HL-60/S4 treated with phorbol 12-myristate 13-acetate at 8.2 ng/mL for 4 days and 3 days (cell line): ENCODE measurements around the gene OR2T35.
"Not testable (repeated sequence)": the region's sequence is repeated elsewhere in the genome, so short reads cannot be mapped to it uniquely, and the experiment has no call there.

Source experiments
- in situ Hi-C: fragments of 300-500 bp; cut with MboI; formaldehyde crosslinking; loops from 2 replicates; pipeline ENCODE4 v1.15.0; 2022; ENCODE audit warnings: low sequenced_read_pairs

The OR2T35 gene

GRCh38 chr1:248645178-248645577 is at the start of gene OR2T35:
TSS of gene OR2T35 (minus strand) at chr1:248645278. CDS start at chr1:248639258, 6,020 bp downstream.
- in situ Hi-C loops, result not testable (repeated sequence)

- in situ Hi-C loops, result no loop called here
Measured at GRCh38 chr1:248691567-248692155, 46.6 kb upstream of the OR2T35 start.

GRCh38 chr1:248688527-248689298 is 43.6 kb upstream of the OR2T35 start:
- in situ Hi-C loops, result no loop called here

- in situ Hi-C loops, result no loop called here
Measured at GRCh38 chr1:248686815-248687214, 41.7 kb upstream of the OR2T35 start.

GRCh38 chr1:248681651-248682050 is 36.6 kb upstream of the OR2T35 start:
- in situ Hi-C loops, result no loop called here

GRCh38 chr1:248670003-248670402 is 24.9 kb upstream of the OR2T35 start:
- in situ Hi-C loops, result no loop called here

- in situ Hi-C loops, result not testable (repeated sequence)
Measured at GRCh38 chr1:248663453-248664328, 18.6 kb upstream of the OR2T35 start.

GRCh38 chr1:248656797-248657196 is 11.7 kb upstream of the OR2T35 start:
- in situ Hi-C loops, result loop anchor here (10.0 kb wide), 1 partner anchor 212 kb away; the partner anchor contains the start of gene OR2T2

GRCh38 chr1:248655354-248655753 is 10.3 kb upstream of the OR2T35 start, which contains the start of gene OR2T27:
TSS of gene OR2T27 (minus strand) at chr1:248655528. CDS start at chr1:248650884, 4,644 bp downstream.
- in situ Hi-C loops, result loop anchor here (10.0 kb wide), 1 partner anchor 211 kb away; the partner anchor contains the start of gene OR2T2

- in situ Hi-C loops, result not testable (repeated sequence)
Measured at GRCh38 chr1:248648770-248649536, 3.9 kb upstream of the OR2T35 start.

GRCh38 chr1:248642971-248643651 is 2.0 kb downstream of the OR2T35 start:
- in situ Hi-C loops, result not testable (repeated sequence)

- in situ Hi-C loops, result not testable (repeated sequence)
Measured at GRCh38 chr1:248641583-248641982, 3.5 kb downstream of the OR2T35 start.

GRCh38 chr1:248640906-248641305 is 4.2 kb downstream of the OR2T35 start:
- in situ Hi-C loops, result not testable (repeated sequence)

- in situ Hi-C loops, result not testable (repeated sequence)
Measured at GRCh38 chr1:248639652-248640051, 5.4 kb downstream of the OR2T35 start.

GRCh38 chr1:248636612-248637011 is 8.5 kb downstream of the OR2T35 start:
- in situ Hi-C loops, result not testable (repeated sequence)

GRCh38 chr1:248634991-248635390 is 10.1 kb downstream of the OR2T35 start, which contains the start of gene OR2T11:
TSS of gene OR2T11 (minus strand) at chr1:248635091. CDS start at chr1:248627128, 7,963 bp downstream.
- in situ Hi-C loops, result not testable (repeated sequence)

- in situ Hi-C loops, result no loop called here
Measured at GRCh38 chr1:248631354-248632008, 13.6 kb downstream of the OR2T35 start.

- in situ Hi-C loops, result no loop called here
Measured at GRCh38 chr1:248630551-248630950, 14.5 kb downstream of the OR2T35 start.
